ENCODE results near the gene FCAR.
"Not testable (repeated sequence)": the region's sequence is repeated elsewhere in the genome, so short reads cannot be mapped to it uniquely, and the experiment has no call there.

Gene FCAR

GRCh38 chr19:54894106-54894505, 20.1 kb downstream of the FCAR start:
- DNase-seq (ENCODE audit: low read depth) = not testable (repeated sequence)

GRCh38 chr19:54896036-54896435, 22.0 kb downstream of the FCAR start:
- DNase-seq (ENCODE audit: low read depth) = no peak

- DNase-seq (ENCODE audit: low read depth) = not testable (repeated sequence)
Observed at GRCh38 chr19:54898685-54899084, 24.6 kb downstream of the FCAR start.

GRCh38 chr19:54899646-54900045, 25.6 kb downstream of the FCAR start:
- not testable (repeated sequence) for DNase-seq (ENCODE audit: low read depth)

GRCh38 chr19:54901153-54901552, 27.1 kb downstream of the FCAR start:
- DNase-seq (ENCODE audit: low read depth) = not testable (repeated sequence)

GRCh38 chr19:54902061-54902460, 28.0 kb downstream of the FCAR start:
- no peak for DNase-seq (ENCODE audit: low read depth)

GRCh38 chr19:54903303-54903702, 29.3 kb downstream of the FCAR start:
- DNase-seq (ENCODE audit: low read depth) = no peak

GRCh38 chr19:54904261-54904660, 30.2 kb downstream of the FCAR start:
- DNase-seq (ENCODE audit: low read depth) = not testable (repeated sequence)

- no peak for DNase-seq (ENCODE audit: low read depth)
Observed at GRCh38 chr19:54905421-54905802, 31.4 kb downstream of the FCAR start.

- no peak for DNase-seq (ENCODE audit: low read depth)
Observed at GRCh38 chr19:54905803-54906511, 31.9 kb downstream of the FCAR start, which contains the start of gene NCR1. Gene NCR1, plus strand, starts transcription at chr19:54906148. Its CDS starts 40 bp downstream, at chr19:54906188.

GRCh38 chr19:54906819-54907218, 32.8 kb downstream of the FCAR start:
- DNase-seq (ENCODE audit: low read depth) = no peak

- not testable (repeated sequence) for DNase-seq (ENCODE audit: low read depth)
Observed at GRCh38 chr19:54907899-54908298, 33.9 kb downstream of the FCAR start.

GRCh38 chr19:54916822-54917221, 42.8 kb downstream of the FCAR start:
- DNase-seq (ENCODE audit: low read depth) = no peak

- DNase-seq (ENCODE audit: low read depth) = no peak
Observed at GRCh38 chr19:54918499-54918898, 44.5 kb downstream of the FCAR start.

GRCh38 chr19:54919646-54920563, 45.9 kb downstream of the FCAR start:
- not testable (repeated sequence) for DNase-seq (ENCODE audit: low read depth)

- no peak for DNase-seq (ENCODE audit: low read depth)
Observed at GRCh38 chr19:54921082-54921481, 47.0 kb downstream of the FCAR start.

GRCh38 chr19:54923276-54923675, 49.2 kb downstream of the FCAR start:
- no peak for DNase-seq (ENCODE audit: low read depth)

- DNase-seq (ENCODE audit: low read depth) = peak; percentile 4
Observed at GRCh38 chr19:54928299-54928698, 54.3 kb downstream of the FCAR start.

GRCh38 chr19:54937926-54938325, 63.9 kb downstream of the FCAR start:
- no peak for DNase-seq (ENCODE audit: low read depth)

- no peak for DNase-seq (ENCODE audit: low read depth)
Observed at GRCh38 chr19:54938906-54939305, 64.9 kb downstream of the FCAR start.

GRCh38 chr19:54939538-54939937, 65.5 kb downstream of the FCAR start:
- not testable (repeated sequence) for DNase-seq (ENCODE audit: low read depth)

Measured in iris pigment epithelial cell (primary cell).